GM19467 (cell line): ENCODE measurements around the gene AQP7.
"Not testable (repeated sequence)": the region's sequence is repeated elsewhere in the genome, so short reads cannot be mapped to it uniquely, and the experiment has no call there.

ENCODE experiments used
- ATAC-seq: cut with Tn5 transposase; IDR thresholded peaks from one replicate; pipeline ENCODE4 v1.9.1; 2021; ENCODE audit warnings: mild to moderate bottlenecking, moderate library complexity; ENCODE audit not compliant: unreplicated experiment

Gene AQP7

GRCh38 chr9:33434317-33435105 lies 32.1 kb upstream of the AQP7 start:
- ATAC-seq = no peak

- no peak for ATAC-seq
These were observed 31.5 kb upstream of the AQP7 start for GRCh38 chr9:33433871-33434270.

GRCh38 chr9:33431420-33431819 lies 29.1 kb upstream of the AQP7 start:
- no peak for ATAC-seq

GRCh38 chr9:33430942-33431341 lies 28.6 kb upstream of the AQP7 start:
- no peak for ATAC-seq

GRCh38 chr9:33429256-33429985 lies 27.1 kb upstream of the AQP7 start:
- ATAC-seq = no peak

GRCh38 chr9:33426843-33427293 lies 24.5 kb upstream of the AQP7 start:
- no peak for ATAC-seq

- no peak for ATAC-seq
These were observed 22.8 kb upstream of the AQP7 start for GRCh38 chr9:33425128-33425533.

GRCh38 chr9:33424492-33424891 lies 22.1 kb upstream of the AQP7 start:
- not testable (repeated sequence) for ATAC-seq

- ATAC-seq = not testable (repeated sequence)
These were observed 21.7 kb upstream of the AQP7 start for GRCh38 chr9:33424043-33424442.

- no peak for ATAC-seq
These were observed 17.4 kb upstream of the AQP7 start for GRCh38 chr9:33419708-33420303.

- ATAC-seq = no peak
These were observed 15.7 kb upstream of the AQP7 start for GRCh38 chr9:33418090-33418489.

GRCh38 chr9:33416996-33417395 lies 14.6 kb upstream of the AQP7 start:
- no peak for ATAC-seq

GRCh38 chr9:33415501-33416038 lies 13.2 kb upstream of the AQP7 start:
- no peak for ATAC-seq

GRCh38 chr9:33414889-33415500 lies 12.6 kb upstream of the AQP7 start:
- ATAC-seq = no peak

GRCh38 chr9:33414268-33414667 lies 11.9 kb upstream of the AQP7 start:
- ATAC-seq = no peak

GRCh38 chr9:33408087-33408486 lies 5.7 kb upstream of the AQP7 start:
- no peak for ATAC-seq

GRCh38 chr9:33407061-33407460 lies 4.7 kb upstream of the AQP7 start:
- no peak for ATAC-seq

GRCh38 chr9:33404788-33405362 lies 2.5 kb upstream of the AQP7 start:
- ATAC-seq = no peak

GRCh38 chr9:33403941-33404787 lies 1.8 kb upstream of the AQP7 start:
- no peak for ATAC-seq

- ATAC-seq = not testable (repeated sequence)
These were observed 559 bp downstream of the AQP7 start for GRCh38 chr9:33401809-33402208.
